OCI-LY1 (cell line): Measurements from ENCODE around the gene PRPF6.

ENCODE experiments used
- H2AFZ ChIP-seq: fragments of 200-600 bp; sonication (generic), shearing (Covaris generic); 2 replicates; pipeline ENCODE4 v1.6.0; 2014; ENCODE audit warnings: antibody characterized with exemption, mild to moderate bottlenecking, low read length
- H3F3A ChIP-seq: fragments of 200-600 bp; sonication (generic), shearing (Covaris generic); 2 replicates; pipeline ENCODE4 v1.6.0; 2014; ENCODE audit warnings: mild to moderate bottlenecking, antibody characterized with exemption, low read length, moderate library complexity; ENCODE audit not compliant: insufficient read depth
- H3K27ac ChIP-seq: fragments of 200-600 bp; sonication (generic); 2 replicates; pipeline ENCODE4 v1.5.1; 2014; ENCODE audit warnings: low read length, mixed run types, mild to moderate bottlenecking, low read depth; ENCODE audit not compliant: poor library complexity, severe bottlenecking
- H3K27me3 ChIP-seq: fragments of 200-600 bp; sonication (generic); 2 replicates; pipeline ENCODE4 v1.6.0; 2014; ENCODE audit warnings: antibody characterized with exemption, mild to moderate bottlenecking, low read length, moderate library complexity; ENCODE audit not compliant: insufficient read depth
- H3K36me3 ChIP-seq: fragments of 200-600 bp; sonication (generic); 2 replicates; pipeline ENCODE4 v1.6.1; 2014; ENCODE audit warnings: mild to moderate bottlenecking, antibody characterized with exemption, low read length, moderate library complexity, mixed read lengths; ENCODE audit not compliant: insufficient read depth
- H3K4me1 ChIP-seq: fragments of 200-600 bp; sonication (generic); 2 replicates; pipeline ENCODE4 v1.5.1; 2014; ENCODE audit warnings: mild to moderate bottlenecking, low read length, moderate library complexity; ENCODE audit not compliant: insufficient read depth, severe bottlenecking
- H3K4me2 ChIP-seq: fragments of 200-600 bp; sonication (generic), shearing (Covaris generic); 2 replicates; pipeline ENCODE4 v1.6.1; 2014; ENCODE audit warnings: low read length
- H3K4me3 ChIP-seq: fragments of 200-600 bp; sonication (generic); 2 replicates; pipeline ENCODE4 v1.5.1; 2014; ENCODE audit warnings: low read length, low read depth, mild to moderate bottlenecking, mixed read lengths; ENCODE audit not compliant: poor library complexity, severe bottlenecking
- H3K79me2 ChIP-seq: fragments of 200-600 bp; shearing (Covaris generic); 2 replicates; pipeline ENCODE4 v1.6.1; 2016; ENCODE audit warnings: mixed run types, low read length, mixed read lengths; ENCODE audit not compliant: insufficient read depth
- H3K9ac ChIP-seq: fragments of 200-600 bp; sonication (generic), shearing (Covaris generic); 2 replicates; pipeline ENCODE4 v1.6.1; 2014; ENCODE audit warnings: mild to moderate bottlenecking, low read length, mixed read lengths
- H3K9me2 ChIP-seq: fragments of 200-600 bp; sonication (generic), shearing (Covaris generic); 2 replicates; pipeline ENCODE4 v1.6.1; 2014; ENCODE audit warnings: low read depth, mild to moderate bottlenecking, low read length, mixed read lengths
- H3K9me3 ChIP-seq: fragments of 200-600 bp; shearing (Covaris generic); 2 replicates; pipeline ENCODE4 v1.6.1; 2014; ENCODE audit warnings: low read length, mixed read lengths
- H4K20me1 ChIP-seq: fragments of 200-600 bp; sonication (generic), shearing (Covaris generic); 2 replicates; pipeline ENCODE4 v1.6.0; 2016; ENCODE audit warnings: mild to moderate bottlenecking, low read length; ENCODE audit not compliant: insufficient read depth
- EZH2 ChIP-seq: fragments of 200-600 bp; sonication (generic), shearing (Covaris generic); IDR thresholded peaks from 2 replicates; pipeline ENCODE4 v1.8.0; 2017; ENCODE audit warnings: borderline replicate concordance, mixed run types, mild to moderate bottlenecking, antibody characterized with exemption, low read length, moderate library complexity, mixed read lengths
- TF ChIP-seq, protein P1 (sequence below): fragments of 200-600 bp; sonication (generic), shearing (Covaris generic); IDR thresholded peaks from 2 replicates; pipeline ENCODE4 v1.5.1; 2017; ENCODE audit warnings: mild to moderate bottlenecking, antibody characterized with exemption, low read length, moderate library complexity, mixed read lengths

The PRPF6 gene

DNA sequence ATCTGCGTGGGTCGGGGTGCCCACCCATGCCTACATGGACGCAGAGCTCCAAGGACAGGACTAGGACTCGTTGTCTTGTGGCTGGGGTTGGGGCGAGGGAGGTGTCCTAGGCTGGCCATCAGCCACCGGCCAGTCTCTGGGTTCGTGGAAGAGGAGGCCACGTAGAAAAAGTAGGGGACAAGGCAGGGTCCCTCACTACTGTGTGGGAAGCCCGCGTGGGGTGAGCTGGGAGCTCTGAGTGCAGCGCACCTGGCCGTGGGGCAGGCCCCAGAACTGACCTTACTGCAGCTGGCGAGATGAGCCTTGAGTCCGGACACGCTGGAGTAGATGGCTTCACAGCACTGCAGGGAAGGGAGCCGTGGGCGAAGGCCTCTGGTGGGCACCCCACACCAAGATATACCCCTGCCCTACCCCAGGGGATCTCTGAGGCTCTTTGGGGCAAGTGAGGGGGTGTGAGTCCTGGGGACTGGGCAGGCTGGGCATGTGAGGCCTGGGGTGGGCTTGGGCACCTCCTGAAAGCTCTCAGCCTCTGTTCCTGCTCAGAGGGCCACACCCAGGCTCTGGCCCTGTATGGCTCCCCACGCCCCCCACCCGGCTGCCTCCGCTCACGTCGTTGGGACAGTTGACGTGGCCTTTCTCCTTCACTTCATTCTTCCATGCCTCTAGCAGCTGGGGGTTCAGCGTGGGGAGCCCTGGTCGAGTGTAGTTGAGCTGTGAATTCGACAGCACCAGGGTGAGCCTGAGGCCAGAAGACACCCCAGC, 19.1 kb upstream of the PRPF6 start:
- Histone ChIP-seq H3F3A (no peaks in the 10 kb centered on the region), H3K36me3 (peaks cover 62% of the 10 kb centered on the region), H3K4me1 (peaks cover 15% of the 10 kb centered on the region), H3K4me3 (no peak overlapping the region), H3K9me2 (no peaks in the 10 kb centered on the region), H3K4me2 (no peak overlapping the region), H2AFZ (no peak overlapping the region), H3K27ac (no peak overlapping the region), H4K20me1 (no peaks in the 10 kb centered on the region), H3K9ac (no peak overlapping the region), H3K9me3 (no peaks in the 10 kb centered on the region), H3K79me2 (no peaks in the 10 kb centered on the region), H3K27me3 (no peaks in the 10 kb centered on the region)
- no peak for TF ChIP-seq EZH2
- TF ChIP-seq, protein P1, sequence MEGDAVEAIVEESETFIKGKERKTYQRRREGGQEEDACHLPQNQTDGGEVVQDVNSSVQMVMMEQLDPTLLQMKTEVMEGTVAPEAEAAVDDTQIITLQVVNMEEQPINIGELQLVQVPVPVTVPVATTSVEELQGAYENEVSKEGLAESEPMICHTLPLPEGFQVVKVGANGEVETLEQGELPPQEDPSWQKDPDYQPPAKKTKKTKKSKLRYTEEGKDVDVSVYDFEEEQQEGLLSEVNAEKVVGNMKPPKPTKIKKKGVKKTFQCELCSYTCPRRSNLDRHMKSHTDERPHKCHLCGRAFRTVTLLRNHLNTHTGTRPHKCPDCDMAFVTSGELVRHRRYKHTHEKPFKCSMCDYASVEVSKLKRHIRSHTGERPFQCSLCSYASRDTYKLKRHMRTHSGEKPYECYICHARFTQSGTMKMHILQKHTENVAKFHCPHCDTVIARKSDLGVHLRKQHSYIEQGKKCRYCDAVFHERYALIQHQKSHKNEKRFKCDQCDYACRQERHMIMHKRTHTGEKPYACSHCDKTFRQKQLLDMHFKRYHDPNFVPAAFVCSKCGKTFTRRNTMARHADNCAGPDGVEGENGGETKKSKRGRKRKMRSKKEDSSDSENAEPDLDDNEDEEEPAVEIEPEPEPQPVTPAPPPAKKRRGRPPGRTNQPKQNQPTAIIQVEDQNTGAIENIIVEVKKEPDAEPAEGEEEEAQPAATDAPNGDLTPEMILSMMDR, result no peak

DNA sequence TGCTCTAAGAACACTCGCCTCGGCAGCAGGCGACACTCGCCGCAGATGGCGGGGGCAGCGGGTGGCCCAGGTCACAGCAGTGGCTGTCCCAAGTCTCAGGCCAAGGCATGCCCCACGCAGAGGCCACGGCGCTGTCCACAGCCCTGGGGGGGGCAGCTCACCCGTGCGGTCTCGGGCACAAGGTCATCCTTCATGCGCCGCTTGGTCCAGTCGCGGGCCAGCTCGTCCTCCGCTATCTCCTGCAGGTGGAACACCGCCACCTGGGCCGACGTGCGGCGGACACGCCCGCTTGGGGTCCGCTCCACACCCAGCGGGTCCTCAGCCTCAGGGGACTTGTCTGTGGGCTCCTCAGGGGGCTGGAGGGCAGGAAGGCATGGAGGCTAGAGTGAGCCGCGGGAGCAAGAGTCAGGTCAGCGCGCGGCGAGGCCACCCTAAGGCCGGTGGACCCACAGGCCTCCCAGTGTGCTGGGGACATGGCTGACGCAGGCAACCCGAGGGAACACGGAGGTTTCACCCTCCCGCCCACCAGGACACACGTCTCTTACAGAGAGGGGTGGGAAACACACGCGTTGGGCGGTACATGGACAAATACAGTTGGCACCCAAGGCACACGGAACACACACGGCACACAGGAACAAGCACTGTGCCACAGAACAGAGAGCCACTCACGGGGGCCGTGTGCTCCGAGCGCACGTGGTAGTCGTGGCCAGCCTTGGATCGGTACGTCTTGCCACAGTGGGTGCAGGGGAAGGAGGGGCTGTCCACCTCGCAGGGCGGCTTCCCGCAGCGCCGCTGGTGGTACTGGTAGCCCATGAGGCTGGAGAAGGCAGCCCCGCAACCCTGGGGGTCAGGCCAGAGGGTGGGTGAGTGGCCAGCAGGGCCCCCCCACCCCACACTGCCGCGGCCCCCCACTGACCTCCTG, 18.2 kb upstream of the PRPF6 start:
- peaks cover 71% of the 10 kb centered on the region for H3K36me3 ChIP-seq
- H3K27ac ChIP-seq, result no peak overlapping the region

DNA sequence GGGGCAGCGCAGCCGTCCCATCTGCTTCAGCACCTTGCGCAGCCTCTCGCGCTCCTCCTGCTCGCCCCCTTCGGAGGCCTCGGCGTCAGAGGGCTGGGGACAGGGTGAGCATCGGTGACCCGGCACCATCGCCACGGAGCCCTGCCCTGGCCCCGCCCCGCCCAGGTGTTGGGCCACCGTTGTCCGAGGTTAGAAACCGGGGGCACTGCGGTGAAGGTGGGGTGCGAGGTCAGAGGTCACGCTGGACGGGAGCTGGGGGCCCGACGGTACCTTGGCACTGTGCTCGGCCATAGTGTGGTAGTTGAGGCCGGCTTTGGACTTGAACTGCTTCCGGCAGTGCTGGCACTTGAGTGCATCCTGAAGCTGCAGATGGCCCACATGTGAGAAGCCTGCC, 17.6 kb upstream of the PRPF6 start:
- no peaks in the 10 kb centered on the region for H3K27me3 ChIP-seq
- no peaks in the 10 kb centered on the region for H3K9me2 ChIP-seq
- H3K4me2 ChIP-seq, result no peak overlapping the region
- H3K9ac ChIP-seq, result no peak overlapping the region
- no peak overlapping the region for H2AFZ ChIP-seq
- no peak overlapping the region for H3K27ac ChIP-seq
- H3F3A ChIP-seq, result no peaks in the 10 kb centered on the region
- H3K36me3 ChIP-seq, result peaks cover 77% of the 10 kb centered on the region
- TF ChIP-seq EZH2, result no peak
- TF ChIP-seq, protein P1, result no peak
- no peaks in the 10 kb centered on the region for H3K9me3 ChIP-seq
- H3K4me1 ChIP-seq, result peaks cover under 1% of the 10 kb centered on the region
- H4K20me1 ChIP-seq, result no peaks in the 10 kb centered on the region
- H3K79me2 ChIP-seq, result no peaks in the 10 kb centered on the region
- H3K4me3 ChIP-seq, result no peak overlapping the region

More for the DNA sequence above, 18.2 kb upstream of the PRPF6 start:
- Histone ChIP-seq H3K4me3 (no peak overlapping the region), H3K9me3 (no peaks in the 10 kb centered on the region), H2AFZ (no peak overlapping the region), H3F3A (no peaks in the 10 kb centered on the region), H3K79me2 (no peaks in the 10 kb centered on the region), H3K9ac (no peak overlapping the region), H3K4me2 (no peak overlapping the region), H3K27me3 (no peaks in the 10 kb centered on the region), H3K4me1 (peaks cover 7% of the 10 kb centered on the region), H3K9me2 (no peaks in the 10 kb centered on the region), H4K20me1 (no peaks in the 10 kb centered on the region)
- TF ChIP-seq, protein P1, result no peak
- no peak for TF ChIP-seq EZH2
